Spleen (tissue), 7 donors: ENCODE data around the gene ETV6.

Source experiments
- CTCF ChIP-seq, 11 experiments: fragments of 200-600 bp in 7 of 11; fragments of 450-650 bp in 4 of 11; sonication (generic) in 4 of 11; IDR thresholded peaks in 8 of 11; conservative IDR thresholded peaks in 3 of 11; 1 replicate in 7 of 11; 2 replicates in 4 of 11; pipeline versions ENCODE4 v1.4.0 to v1.8.0; 2016 to 2021; ENCODE audit warnings: antibody characterized with exemption in 11 of 11, inconsistent platforms in 4 of 11, mild to moderate bottlenecking in 1 of 11
- POLR2A ChIP-seq, 3 donors: fragments of 450-650 bp; IDR thresholded peaks; one replicate each; pipeline ENCODE4 v1.5.1; 2017; ENCODE audit warnings: antibody characterized with exemption in 3 of 3, mild to moderate bottlenecking in 1 of 3
- POLR2AphosphoS5 ChIP-seq, 3 donors: sonication (generic); formaldehyde crosslinking; IDR thresholded peaks; one replicate each; pipeline ENCODE4 v1.5.1; 2017; ENCODE audit warnings: antibody characterized with exemption in 3 of 3
- donor health status: DM: no; HTN: no; CAD: no; lungs with moderate emphysema.
- donor health status: DM: no; HTN: no; CAD: no.
- donor health status: DM: no; HTN: no; CAD: no.

GRCh38 chr12:11696084-11696483, 46.6 kb downstream of the ETV6 start:
- TF ChIP-seq CTCF (IDR thresholded peaks at IDR 0.05 in 8 of 11, conservative IDR thresholded peaks at IDR 0.05 in 3 of 11) (no peak), POLR2AphosphoS5 (IDR thresholded peaks at IDR 0.05) (no peak), POLR2A (IDR thresholded peaks at IDR 0.05) (no peak)
